HepG2 (cell line): Measurements from ENCODE around the gene GSAP. TPM values are rescaled to one million over a fixed set of nuclear protein-coding genes. Genes with fewer than 3 reads are reported as not detected.

Experiments used
- AHDC1 ChIP-seq: sonication (generic); formaldehyde crosslinking; IDR thresholded peaks from 2 replicates; pipeline ENCODE4 v1.5.1; 2020; ENCODE audit warnings: mild to moderate bottlenecking, missing genetic modification reagents, borderline replicate concordance
- FOXA1 ChIP-seq, 2 experiments: fragments of 450-650 bp in 1 of 2; sonication (generic) in 1 of 2; formaldehyde crosslinking in 1 of 2; IDR thresholded peaks; 2 replicates each; pipeline versions ENCODE4 v1.4.0 to v1.6.1; 2016 to 2020; ENCODE audit warnings: missing genetic modification reagents in 1 of 2
- PAWR ChIP-seq: sonication (generic); formaldehyde crosslinking; IDR thresholded peaks from 2 replicates; pipeline ENCODE4 v1.4.0; 2020; ENCODE audit warnings: missing genetic modification reagents, mild to moderate bottlenecking, borderline replicate concordance
- SKI ChIP-seq: fragments of 450-650 bp; IDR thresholded peaks from one replicate; pipeline ENCODE4 v1.6.1; 2018; ENCODE audit warnings: mild to moderate bottlenecking; ENCODE audit not compliant: partially characterized antibody
- SOX5 ChIP-seq: IDR thresholded peaks from 2 replicates; pipeline ENCODE4 v1.6.1; 2016; ENCODE audit warnings: borderline replicate concordance
- TCF7L2 ChIP-seq: IDR thresholded peaks from 2 replicates; pipeline ENCODE4 v1.6.1; 2011; ENCODE audit warnings: mild to moderate bottlenecking, low read depth, low read length, moderate library complexity
- TMF1 ChIP-seq: sonication (generic); formaldehyde crosslinking; IDR thresholded peaks from 2 replicates; pipeline ENCODE4 v1.8.1; 2022; ENCODE audit warnings: low read depth, missing genetic modification reagents
- TRIM24 ChIP-seq: sonication (generic); formaldehyde crosslinking; IDR thresholded peaks from 2 replicates; pipeline ENCODE4 v1.8.0; 2022; ENCODE audit warnings: mild to moderate bottlenecking, missing genetic modification reagents
- ZBTB37 ChIP-seq: sonication (generic); formaldehyde crosslinking; IDR thresholded peaks from 2 replicates; pipeline ENCODE4 v1.4.0; 2020; ENCODE audit warnings: mild to moderate bottlenecking, missing genetic modification reagents
- ZFP37 ChIP-seq: sonication (generic); formaldehyde crosslinking; IDR thresholded peaks from 2 replicates; pipeline ENCODE4 v1.4.0; 2020; ENCODE audit warnings: missing genetic modification reagents, borderline replicate concordance
- ZNF256 ChIP-seq: sonication (generic); formaldehyde crosslinking; conservative IDR thresholded peaks from 2 replicates; pipeline ENCODE4 v1.4.0; 2020; ENCODE audit warnings: missing genetic modification reagents
- ZNF263 ChIP-seq: sonication (generic); formaldehyde crosslinking; IDR thresholded peaks from 2 replicates; pipeline ENCODE4 v1.4.0; 2020; ENCODE audit warnings: missing genetic modification reagents
- ZNF292 ChIP-seq: sonication (generic); formaldehyde crosslinking; IDR thresholded peaks from 2 replicates; pipeline ENCODE4 v1.8.1; 2022; ENCODE audit warnings: mild to moderate bottlenecking, low read depth, missing genetic modification reagents, borderline replicate concordance
- ZNF550 ChIP-seq: sonication (generic); formaldehyde crosslinking; IDR thresholded peaks from 2 replicates; pipeline ENCODE4 v1.4.0; 2020; ENCODE audit warnings: mild to moderate bottlenecking, missing genetic modification reagents, borderline replicate concordance
- ZNF674 ChIP-seq: sonication (generic); formaldehyde crosslinking; IDR thresholded peaks from 2 replicates; pipeline ENCODE4 v1.5.0; 2020; ENCODE audit warnings: low read depth, mild to moderate bottlenecking, missing genetic modification reagents
- ZSCAN20 ChIP-seq: sonication (generic); formaldehyde crosslinking; IDR thresholded peaks from 2 replicates; pipeline ENCODE4 v1.4.0; 2020; ENCODE audit warnings: missing genetic modification reagents, mild to moderate bottlenecking, borderline replicate concordance
- polyA plus RNA-seq, 8 experiments: library from polyadenylated mRNA; depleted of rRNA in 3 of 8; stranded (reverse) in 7 of 8; unstranded in 1 of 8; fragments of >200 nt; fragmentation: Illumina TruSeq in 4 of 8; extraction: Trizol in 4 of 8; gene quantifications; 2 replicates each; pipeline versions ENCODE4 v1.2.1 to v1.2.3, GENCODE V29; 2011 to 2016; ENCODE audit warnings: low read depth in 4 of 8, missing spikeins in 1 of 8, mixed read lengths in 1 of 8; ENCODE audit not compliant: insufficient read depth in 1 of 8
- total RNA-seq, 5 experiments: library from RNA; depleted of rRNA; stranded (reverse); fragments of >200 nt; fragmentation: Illumina TruSeq; extraction: Trizol; gene quantifications; 2 replicates each; pipeline ENCODE4 v1.2.3, GENCODE V29; 2016; ENCODE audit warnings: low read depth in 1 of 5
- TF ChIP-seq, protein P1 (sequence below): sonication (generic); formaldehyde crosslinking; IDR thresholded peaks from 2 replicates; pipeline ENCODE4 v1.8.0; 2022; ENCODE audit warnings: missing genetic modification reagents, mild to moderate bottlenecking, moderate library complexity, borderline replicate concordance
- TF ChIP-seq, protein P2 (sequence below): sonication (generic); formaldehyde crosslinking; IDR thresholded peaks from 2 replicates; pipeline ENCODE4 v1.4.0; 2020; ENCODE audit warnings: missing genetic modification reagents, mild to moderate bottlenecking, borderline replicate concordance

GSAP gene
- total and polyA plus RNA-seq, 2 of the 13 experiments (the other 11 are each of a cell fraction or from before 2014, with no cell fraction given) = 34.6 to 40.6 TPM

GRCh38 chr7:77459311-77459726, 43.2 kb upstream of the GSAP start (continued):
- TF ChIP-seq ZFP37 (CRISPR knock-in tag) = no peak
- no peak for TF ChIP-seq TMF1 (CRISPR knock-in tag)
- TF ChIP-seq, protein P1, sequence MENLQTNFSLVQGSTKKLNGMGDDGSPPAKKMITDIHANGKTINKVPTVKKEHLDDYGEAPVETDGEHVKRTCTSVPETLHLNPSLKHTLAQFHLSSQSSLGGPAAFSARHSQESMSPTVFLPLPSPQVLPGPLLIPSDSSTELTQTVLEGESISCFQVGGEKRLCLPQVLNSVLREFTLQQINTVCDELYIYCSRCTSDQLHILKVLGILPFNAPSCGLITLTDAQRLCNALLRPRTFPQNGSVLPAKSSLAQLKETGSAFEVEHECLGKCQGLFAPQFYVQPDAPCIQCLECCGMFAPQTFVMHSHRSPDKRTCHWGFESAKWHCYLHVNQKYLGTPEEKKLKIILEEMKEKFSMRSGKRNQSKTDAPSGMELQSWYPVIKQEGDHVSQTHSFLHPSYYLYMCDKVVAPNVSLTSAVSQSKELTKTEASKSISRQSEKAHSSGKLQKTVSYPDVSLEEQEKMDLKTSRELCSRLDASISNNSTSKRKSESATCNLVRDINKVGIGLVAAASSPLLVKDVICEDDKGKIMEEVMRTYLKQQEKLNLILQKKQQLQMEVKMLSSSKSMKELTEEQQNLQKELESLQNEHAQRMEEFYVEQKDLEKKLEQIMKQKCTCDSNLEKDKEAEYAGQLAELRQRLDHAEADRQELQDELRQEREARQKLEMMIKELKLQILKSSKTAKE (CRISPR knock-in tag) = peak; percentile 73; the same call in 1 of the 2 replicates
- no peak for TF ChIP-seq ZNF674
- no peak for TF ChIP-seq ZNF550 (CRISPR knock-in tag)
- TF ChIP-seq ZNF256 (CRISPR knock-in tag) = no peak
- no peak for TF ChIP-seq ZSCAN20 (CRISPR knock-in tag)
- TF ChIP-seq ZNF263 (CRISPR knock-in tag) = no peak
- TF ChIP-seq PAWR (CRISPR knock-in tag) = no peak
- TF ChIP-seq ZNF292 (CRISPR knock-in tag) = no peak
- TF ChIP-seq, protein P2, sequence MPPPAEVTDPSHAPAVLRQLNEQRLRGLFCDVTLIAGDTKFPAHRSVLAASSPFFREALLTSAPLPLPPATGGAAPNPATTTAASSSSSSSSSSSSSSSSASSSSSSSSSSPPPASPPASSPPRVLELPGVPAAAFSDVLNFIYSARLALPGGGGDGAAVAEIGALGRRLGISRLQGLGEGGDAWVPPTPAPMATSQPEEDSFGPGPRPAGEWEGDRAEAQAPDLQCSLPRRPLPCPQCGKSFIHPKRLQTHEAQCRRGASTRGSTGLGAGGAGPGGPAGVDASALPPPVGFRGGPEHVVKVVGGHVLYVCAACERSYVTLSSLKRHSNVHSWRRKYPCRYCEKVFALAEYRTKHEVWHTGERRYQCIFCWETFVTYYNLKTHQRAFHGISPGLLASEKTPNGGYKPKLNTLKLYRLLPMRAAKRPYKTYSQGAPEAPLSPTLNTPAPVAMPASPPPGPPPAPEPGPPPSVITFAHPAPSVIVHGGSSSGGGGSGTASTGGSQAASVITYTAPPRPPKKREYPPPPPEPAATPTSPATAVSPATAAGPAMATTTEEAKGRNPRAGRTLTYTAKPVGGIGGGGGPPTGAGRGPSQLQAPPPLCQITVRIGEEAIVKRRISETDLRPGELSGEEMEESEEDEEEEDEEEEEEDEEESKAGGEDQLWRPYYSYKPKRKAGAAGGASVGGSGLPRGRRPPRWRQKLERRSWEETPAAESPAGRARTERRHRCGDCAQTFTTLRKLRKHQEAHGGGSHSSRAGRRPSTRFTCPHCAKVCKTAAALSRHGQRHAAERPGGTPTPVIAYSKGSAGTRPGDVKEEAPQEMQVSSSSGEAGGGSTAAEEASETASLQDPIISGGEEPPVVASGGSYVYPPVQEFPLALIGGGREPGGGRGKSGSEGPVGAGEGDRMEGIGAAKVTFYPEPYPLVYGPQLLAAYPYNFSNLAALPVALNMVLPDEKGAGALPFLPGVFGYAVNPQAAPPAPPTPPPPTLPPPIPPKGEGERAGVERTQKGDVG (CRISPR knock-in tag) = no peak
- TF ChIP-seq ZBTB37 (CRISPR knock-in tag) = no peak
- peak; percentile 88 for TF ChIP-seq SKI
- no peak for TF ChIP-seq AHDC1 (CRISPR knock-in tag)
- peak; percentile 84 for TF ChIP-seq SOX5 (CRISPR knock-in tag)
- peak; percentile 92 for TF ChIP-seq FOXA1 (IDR thresholded peaks at IDR 0.05)
- peak; percentile 84 for TF ChIP-seq FOXA1 (CRISPR knock-in tag; IDR thresholded peaks at IDR 0.05)
- no peak for TF ChIP-seq TRIM24 (CRISPR knock-in tag)
- TF ChIP-seq TCF7L2 = peak; percentile 71
